GM19025 (cell line): ENCODE results near the gene KRTAP12-1.
"Not testable (repeated sequence)": the region's sequence is repeated elsewhere in the genome, so short reads cannot be mapped to it uniquely, and the experiment has no call there.

ENCODE experiments used
- ATAC-seq: cut with Tn5 transposase; IDR thresholded peaks from one replicate; pipeline ENCODE4 v1.9.1; 2021; ENCODE audit warnings: mild to moderate bottlenecking, low read depth, moderate library complexity; ENCODE audit not compliant: unreplicated experiment

KRTAP12-1 gene

DNA sequence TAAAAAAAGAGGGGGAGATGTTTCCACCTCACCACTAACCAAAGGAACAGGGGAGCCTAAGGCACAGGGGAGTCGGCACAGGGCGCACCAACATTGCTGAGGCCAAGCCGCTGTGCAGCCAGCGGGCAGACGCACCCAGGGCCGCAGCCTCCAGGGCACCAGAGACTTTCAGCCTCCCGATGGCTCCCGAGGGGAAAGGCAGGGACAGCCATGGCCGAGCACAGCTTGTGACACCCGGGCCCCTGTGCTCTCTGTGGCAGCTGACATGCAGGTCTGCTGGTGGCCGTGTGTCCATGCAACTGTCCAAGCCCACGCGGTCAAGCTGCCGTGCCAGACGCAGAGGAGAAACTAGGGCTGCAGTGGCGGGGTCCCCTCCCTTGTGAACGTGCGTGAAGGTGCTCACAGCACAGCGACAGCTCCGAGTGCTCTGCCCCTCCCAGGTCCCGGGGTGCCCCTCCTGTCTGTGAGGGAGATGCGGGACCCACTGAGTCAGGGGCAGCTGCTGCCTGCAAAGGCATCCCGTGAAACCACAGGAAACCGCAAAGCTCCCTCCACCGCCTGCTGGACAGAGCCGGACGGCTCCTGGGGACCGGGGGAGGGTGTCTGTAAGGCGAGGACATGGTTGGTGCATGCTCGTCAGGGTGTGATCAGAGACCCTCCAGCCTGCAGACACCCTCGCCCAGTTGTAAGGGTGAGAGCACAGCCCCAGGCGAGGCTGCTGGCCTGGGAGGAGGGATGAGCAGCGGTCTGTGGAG is 33.2 kb downstream of the KRTAP12-1 start:
- ATAC-seq = no peak

DNA sequence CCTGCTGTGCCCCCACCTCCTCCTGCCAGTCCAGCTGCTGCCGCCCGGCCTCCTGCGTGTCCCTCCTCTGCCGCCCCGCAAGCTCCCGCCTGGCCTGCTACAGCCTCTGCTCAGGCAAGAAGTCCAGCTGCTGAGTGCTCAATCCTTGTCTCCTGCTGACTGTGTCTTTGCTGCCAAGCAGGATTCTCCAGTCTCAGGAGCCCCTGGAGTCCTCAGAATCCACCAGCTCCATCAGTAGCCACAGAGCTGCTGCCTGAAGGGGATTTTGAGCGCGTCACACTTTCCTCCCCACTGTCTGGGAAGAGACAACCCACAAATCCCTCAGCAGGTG is 34.8 kb downstream of the KRTAP12-1 start:
- ATAC-seq = no peak

DNA sequence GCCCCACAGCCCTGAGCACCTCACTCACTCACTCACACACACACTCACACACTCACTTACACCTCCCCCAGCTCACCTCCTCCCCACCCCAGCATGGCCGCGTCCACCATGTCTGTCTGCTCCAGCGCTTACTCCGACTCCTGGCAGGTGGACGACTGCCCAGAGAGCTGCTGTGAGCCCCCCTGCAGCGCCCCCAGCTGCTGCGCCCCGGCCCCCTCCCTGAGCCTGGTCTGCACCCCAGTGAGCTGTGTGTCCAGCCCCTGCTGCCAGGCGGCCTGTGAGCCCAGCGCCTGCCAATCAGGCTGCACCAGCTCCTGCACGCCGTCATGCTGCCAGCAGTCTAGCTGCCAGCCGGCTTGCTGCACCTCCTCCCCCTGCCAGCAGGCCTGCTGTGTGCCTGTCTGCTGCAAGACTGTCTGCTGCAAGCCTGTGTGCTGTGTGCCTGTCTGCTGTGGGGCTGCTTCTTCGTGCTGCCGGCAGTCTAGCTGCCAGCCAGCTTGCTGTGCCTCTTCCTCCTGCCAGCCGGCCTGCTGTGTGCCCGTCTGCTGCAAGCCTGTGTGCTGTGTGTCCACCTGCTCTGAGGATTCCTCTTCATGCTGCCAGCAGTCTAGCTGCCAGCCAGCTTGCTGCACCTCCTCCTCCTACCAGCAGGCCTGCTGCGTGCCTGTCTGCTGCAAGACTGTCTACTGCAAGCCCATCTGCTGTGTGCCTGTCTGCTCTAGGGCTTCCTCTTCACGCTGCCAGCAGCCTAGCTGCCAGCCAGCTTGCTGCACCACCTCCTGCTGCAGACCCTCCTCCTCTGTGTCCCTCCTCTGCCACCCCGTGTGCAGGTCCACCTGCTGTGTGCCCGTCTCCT is 35.4 kb downstream of the KRTAP12-1 start, which contains the start of gene KRTAP10-11:
KRTAP10-11 (plus strand) TSS at position 49 of the 856 bp plus-strand sequence; CDS start at position 94, 45 bp downstream.
- ATAC-seq = not testable (repeated sequence)

DNA sequence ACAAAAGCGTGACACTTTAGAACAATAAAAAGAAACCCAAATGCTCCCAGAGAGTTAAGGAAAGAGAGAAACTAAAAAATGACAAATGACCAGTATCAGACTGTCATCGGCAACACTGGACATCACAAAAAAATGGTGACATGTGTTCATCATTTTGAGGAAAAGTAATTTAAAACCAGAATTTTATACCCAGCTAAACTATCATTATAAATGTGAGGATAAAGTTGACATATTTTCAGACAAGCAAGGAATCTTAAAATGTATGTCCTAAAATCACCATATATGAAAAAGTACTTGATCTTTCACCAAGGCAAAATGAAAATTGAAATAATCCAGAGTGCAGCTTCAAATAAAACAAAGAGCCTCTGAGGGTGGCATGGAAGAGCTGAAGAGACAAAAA is 37.1 kb downstream of the KRTAP12-1 start:
- ATAC-seq = no peak

DNA sequence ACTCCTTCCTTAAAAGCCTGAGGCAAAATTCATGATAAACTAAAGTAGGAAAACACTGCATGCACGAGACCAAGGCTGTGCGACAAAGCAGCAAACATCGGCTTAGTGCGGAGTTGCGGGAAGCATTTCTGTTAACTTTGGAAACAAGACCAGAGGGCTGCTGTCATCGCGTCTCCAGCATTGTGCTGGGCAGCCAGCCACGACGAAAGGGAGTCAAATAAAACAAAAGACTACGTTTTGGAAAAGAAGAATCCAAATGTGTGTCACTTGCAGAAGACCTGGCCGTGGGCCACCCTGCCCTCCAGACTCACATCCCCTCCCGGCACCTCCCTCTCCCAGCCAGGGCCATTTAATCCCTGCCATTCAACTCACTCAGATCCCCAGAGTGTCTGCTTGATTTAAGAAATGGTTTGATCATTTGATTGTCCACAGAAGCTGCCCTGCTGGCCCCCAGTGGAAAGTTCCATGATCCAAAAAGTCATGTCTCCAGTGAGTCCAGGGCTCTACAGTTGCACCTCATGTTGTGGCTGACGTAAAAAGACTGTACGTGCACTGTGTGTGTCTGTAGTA is 38.1 kb downstream of the KRTAP12-1 start:
- no peak for ATAC-seq

DNA sequence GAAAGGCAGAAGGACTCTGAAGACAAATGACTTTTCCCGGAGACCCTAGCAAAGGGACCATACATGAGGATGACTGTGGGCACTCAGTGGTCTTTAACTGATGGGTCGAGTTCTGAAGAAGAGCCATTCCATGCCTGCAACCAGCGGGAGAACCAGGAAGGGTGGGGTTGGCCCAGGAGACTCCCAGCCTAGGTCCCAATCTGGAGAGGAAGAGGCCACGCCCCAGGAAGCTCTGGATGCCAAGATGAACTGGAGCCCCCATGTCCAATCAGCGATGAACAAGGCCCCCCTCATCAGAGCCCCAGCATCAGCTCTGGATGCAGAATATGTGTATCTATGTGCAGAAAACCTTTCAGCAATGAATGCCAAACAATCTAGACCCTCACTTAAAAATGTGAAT is 41.2 kb downstream of the KRTAP12-1 start:
- ATAC-seq = no peak

DNA sequence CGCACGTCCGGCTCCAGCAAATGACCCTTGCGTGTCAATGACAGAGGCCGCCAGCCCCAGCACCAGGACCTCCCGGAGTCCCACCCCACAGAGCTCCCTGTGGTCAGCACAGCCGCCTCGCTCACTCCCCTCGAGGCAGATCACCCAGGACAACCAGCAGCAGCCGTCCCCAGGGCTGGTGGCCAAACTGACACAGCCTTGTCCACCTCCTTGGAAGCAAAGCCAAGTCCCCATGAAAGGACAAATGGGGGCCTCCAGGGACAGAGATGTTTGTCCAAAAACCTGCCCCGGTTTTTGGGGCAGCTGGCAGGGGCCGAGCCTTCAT is 42.7 kb downstream of the KRTAP12-1 start:
- ATAC-seq = no peak

DNA sequence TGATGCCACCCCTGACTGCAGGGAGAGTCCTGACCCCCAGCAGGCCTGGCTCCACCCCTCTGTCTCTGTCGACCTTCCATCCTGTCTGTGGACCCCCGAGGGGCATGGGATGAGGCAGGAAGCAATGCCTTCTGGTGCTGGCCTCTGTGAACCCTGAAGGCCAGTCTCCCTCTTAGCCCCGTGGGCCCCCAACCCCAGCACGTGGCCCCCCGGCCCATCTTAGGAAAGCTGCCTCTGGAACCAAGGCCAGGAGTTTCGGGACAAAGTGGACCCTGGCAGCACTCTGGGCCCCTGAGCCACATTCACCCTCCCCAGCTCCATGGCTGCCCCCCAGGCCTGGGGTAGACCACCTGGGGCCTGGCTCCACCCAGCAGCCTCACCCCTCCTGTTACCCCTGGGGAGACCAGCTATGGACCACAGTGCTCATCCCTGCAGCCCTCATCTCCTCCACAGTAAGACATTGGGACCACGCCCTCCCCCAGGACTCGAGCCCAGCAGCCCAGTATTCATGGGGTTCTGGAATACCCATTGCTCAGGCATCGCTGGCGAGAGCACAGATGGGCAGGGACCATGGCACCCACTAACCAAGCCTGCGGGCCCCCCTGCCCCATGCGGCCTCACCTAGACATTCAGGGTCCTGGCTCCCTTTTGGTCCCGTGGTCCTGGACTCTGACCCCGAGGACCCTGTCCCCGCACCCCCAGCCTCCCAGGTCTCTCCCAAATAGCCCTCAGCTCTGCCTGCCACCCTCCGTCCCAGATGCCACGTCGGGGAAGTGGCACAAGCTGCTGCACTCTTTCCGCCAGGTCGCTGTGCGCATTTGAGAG is 43.2 kb downstream of the KRTAP12-1 start:
- ATAC-seq = not testable (repeated sequence)

DNA sequence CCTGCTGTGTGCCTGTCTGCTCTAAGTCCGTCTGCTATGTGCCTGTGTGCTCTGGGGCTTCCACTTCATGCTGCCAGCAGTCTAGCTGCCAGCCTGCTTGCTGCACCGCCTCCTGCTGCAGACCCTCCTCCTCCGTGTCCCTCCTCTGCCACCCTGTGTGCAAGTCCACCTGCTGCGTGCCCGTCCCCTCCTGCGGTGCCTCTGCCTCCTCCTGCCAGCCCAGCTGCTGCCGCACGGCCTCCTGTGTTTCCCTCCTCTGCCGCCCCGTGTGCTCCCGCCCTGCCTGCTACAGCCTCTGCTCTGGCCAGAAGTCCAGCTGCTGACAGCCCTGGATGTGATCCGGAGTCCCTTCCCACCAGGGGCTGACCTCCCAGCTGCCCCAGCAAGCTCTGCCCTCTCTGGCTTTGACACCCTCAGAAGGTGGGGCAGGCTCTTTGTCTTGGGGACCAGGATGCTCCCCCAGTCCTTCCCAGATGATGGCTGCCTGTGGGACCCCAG is 44.1 kb downstream of the KRTAP12-1 start:
- ATAC-seq = not testable (repeated sequence)

DNA sequence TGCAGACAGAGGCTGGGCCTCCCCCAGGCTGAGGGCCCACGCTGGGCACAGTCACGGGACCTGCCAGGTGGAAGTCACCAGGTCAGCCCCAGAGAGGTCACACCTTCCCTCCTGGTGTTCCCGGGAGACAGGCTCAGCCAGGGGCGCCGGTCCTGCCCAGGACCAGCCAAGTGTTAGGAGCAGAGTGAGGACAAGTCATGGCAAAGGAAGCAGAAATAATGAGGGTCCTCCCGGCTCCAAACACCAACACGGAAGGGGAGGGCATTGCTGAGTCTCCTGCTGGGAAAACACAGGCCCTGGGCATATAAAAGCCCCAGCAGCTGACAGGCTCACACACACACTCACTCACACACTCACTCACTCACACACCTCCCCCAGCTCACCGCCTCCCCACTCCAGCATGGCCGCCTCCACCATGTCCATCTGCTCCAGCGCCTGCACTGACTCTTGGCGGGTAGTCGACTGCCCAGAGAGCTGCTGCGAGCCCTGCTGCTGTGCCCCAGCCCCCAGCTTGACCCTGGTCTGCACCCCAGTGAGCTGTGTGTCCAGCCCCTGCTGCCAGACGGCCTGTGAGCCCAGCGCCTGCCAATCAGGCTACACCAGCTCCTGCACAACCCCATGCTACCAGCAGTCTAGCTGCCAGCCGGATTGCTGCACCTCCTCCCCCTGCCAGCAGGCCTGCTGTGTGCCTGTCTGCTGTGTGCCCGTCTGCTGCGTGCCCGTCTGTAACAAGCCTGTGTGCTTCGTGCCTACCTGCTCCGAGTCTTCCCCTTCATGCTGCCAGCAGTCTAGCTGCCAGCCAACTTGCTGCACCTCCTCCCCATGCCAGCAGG is 44.7 kb downstream of the KRTAP12-1 start, which contains the start of gene KRTAP10-10:
KRTAP10-10 (plus strand) TSS at position 339 of the 833 bp plus-strand sequence; CDS start at position 401, 62 bp downstream.
- no peak for ATAC-seq

DNA sequence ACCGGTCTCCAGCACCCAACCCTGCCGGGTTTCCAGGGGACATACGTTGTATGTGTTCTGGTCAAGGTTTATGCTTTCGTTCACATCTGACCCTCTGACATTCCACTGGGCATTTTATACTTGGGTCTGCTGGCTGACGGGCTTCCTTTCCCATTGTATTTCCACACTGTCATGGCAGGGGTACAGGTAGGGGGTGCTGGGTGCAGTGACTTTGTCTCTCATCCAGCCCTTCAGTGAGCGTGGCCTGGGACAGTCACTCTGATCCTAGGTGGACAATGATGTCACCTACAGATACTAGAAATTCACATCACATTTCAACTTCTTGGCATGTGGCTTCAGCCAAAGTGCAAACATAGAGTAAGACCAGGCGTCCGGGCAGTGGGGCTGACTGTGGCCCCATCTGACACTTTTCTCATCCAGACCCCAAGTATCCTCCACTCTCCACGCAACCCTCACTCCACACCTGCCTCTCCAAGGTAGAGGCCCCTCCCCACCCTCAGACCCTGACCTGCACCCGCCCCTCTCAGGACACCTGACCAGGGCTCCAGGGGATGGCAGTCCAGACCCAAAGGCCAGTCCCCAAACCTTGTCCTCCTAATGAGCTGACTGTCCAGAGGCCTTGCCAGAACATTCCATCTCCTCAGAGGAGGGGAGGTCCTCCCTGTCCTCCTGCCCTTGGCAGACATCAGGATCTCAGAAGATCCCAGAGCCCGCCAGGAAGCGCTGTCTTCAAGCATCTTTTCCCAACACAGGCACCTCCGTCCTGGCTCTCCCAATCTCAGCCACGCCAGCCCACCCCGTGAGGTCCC is 45.5 kb downstream of the KRTAP12-1 start:
- ATAC-seq = no peak

DNA sequence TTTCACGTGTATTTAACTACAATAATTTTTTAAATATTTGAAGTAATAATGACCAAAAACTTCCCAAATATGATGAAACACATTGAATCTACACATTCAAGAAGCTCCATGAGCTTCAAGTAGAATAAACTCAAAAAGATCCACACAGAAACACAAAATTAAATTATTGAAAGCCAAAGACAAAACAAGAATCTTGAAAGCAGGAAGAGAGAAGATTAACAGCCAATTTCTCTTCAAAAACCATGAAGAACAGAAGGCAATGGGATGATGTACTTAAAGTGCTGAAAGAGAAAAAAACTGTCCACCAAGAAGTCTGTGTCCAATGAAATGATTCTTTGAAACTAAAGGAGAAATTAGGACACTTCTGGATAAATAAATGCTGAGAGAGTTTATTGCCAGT is 49.9 kb downstream of the KRTAP12-1 start:
- ATAC-seq = no peak
